Ishikawa (cell line): Measurements from ENCODE around the gene ATF2.

Experiments used
- CREB1 ChIP-seq: IDR thresholded peaks from 2 replicates; pipeline ENCODE4 v1.6.1; 2012; ENCODE audit warnings: low read depth
- EGR1 ChIP-seq: IDR thresholded peaks from 2 replicates; pipeline ENCODE4 v1.6.1; 2012
- EP300 ChIP-seq: IDR thresholded peaks from 2 replicates; pipeline ENCODE4 v1.6.1; 2012; ENCODE audit warnings: borderline replicate concordance
- MAX ChIP-seq: IDR thresholded peaks from 2 replicates; pipeline ENCODE4 v1.6.1; 2012
- NFIC ChIP-seq: IDR thresholded peaks from 2 replicates; pipeline ENCODE4 v1.6.1; 2012
- REST ChIP-seq: IDR thresholded peaks from 2 replicates; pipeline ENCODE4 v1.6.1; 2012; ENCODE audit warnings: low read depth, mild to moderate bottlenecking
- TAF1 ChIP-seq: IDR thresholded peaks from 2 replicates; pipeline ENCODE4 v1.6.1; 2012; ENCODE audit warnings: low read depth, mild to moderate bottlenecking
- TEAD4 ChIP-seq: IDR thresholded peaks from 2 replicates; pipeline ENCODE4 v1.6.1; 2012
- USF1 ChIP-seq: IDR thresholded peaks from 2 replicates; pipeline ENCODE4 v1.6.1; 2012

- TF ChIP-seq USF1 (no peak), TAF1 (no peak), MAX (no peak), CREB1 (no peak), EP300 (no peak), REST (no peak), TEAD4 (no peak), EGR1 (no peak), NFIC (no peak)
These were observed 129.0 kb downstream of the ATF2 start for GRCh38 chr2:175039031-175039430.
